Kidney (tissue), 14 donors: Measurements from ENCODE around the gene SYNPO2. TPM values are rescaled to one million over a fixed set of nuclear protein-coding genes. Genes with fewer than 3 reads are reported as not detected.

Source experiments
- DNase-seq, 5 donors: peaks; one replicate each; pipeline ENCODE4 v3.0.0-alpha.2; 2013 to 2020
- FAIRE-seq: peaks from 2 replicates; lab custom pipeline; 2012; peaks lifted over from hg19 to GRCh38; lab: Jason Lieb, UNC
- H3K27ac ChIP-seq, 2 donors: one replicate each; pipeline ENCODE4 v1.7.0; 2013; ENCODE audit warnings: low read depth in 2 of 2, low read length in 2 of 2, inconsistent platforms in 1 of 2
- H3K27me3 ChIP-seq: one replicate; pipeline ENCODE4 v1.7.1; 2013; ENCODE audit warnings: low read length, inconsistent platforms; ENCODE audit not compliant: control insufficient read depth, insufficient read depth
- H3K36me3 ChIP-seq, 3 donors: one replicate each; pipeline versions ENCODE4 v1.7.0 to v1.7.1; 2013; ENCODE audit warnings: low read length in 3 of 3, control low read depth in 1 of 3, inconsistent platforms in 1 of 3; ENCODE audit not compliant: insufficient read depth in 3 of 3, control insufficient read depth in 2 of 3
- H3K4me1 ChIP-seq, 3 donors: one replicate each; pipeline versions ENCODE4 v1.7.0 to v1.7.1; 2013; ENCODE audit warnings: low read length in 3 of 3, inconsistent platforms in 1 of 3, low read depth in 1 of 3; ENCODE audit not compliant: control insufficient read depth in 2 of 3, insufficient read depth in 2 of 3
- H3K4me3 ChIP-seq, 3 donors: one replicate each; pipeline versions ENCODE4 v1.7.0 to v1.8.1; 2013; ENCODE audit warnings: low read length in 3 of 3, control low read depth in 1 of 3, inconsistent platforms in 1 of 3
- H3K9ac ChIP-seq, 3 donors: one replicate each; pipeline versions ENCODE4 v1.7.0 to v1.7.1; 2013; ENCODE audit warnings: low read length in 3 of 3, control low read depth in 1 of 3, inconsistent platforms in 1 of 3
- H3K9me3 ChIP-seq, 3 donors: one replicate each; pipeline versions ENCODE4 v1.7.0 to v1.7.1; 2013; ENCODE audit warnings: low read length in 3 of 3, control low read depth in 1 of 3, inconsistent platforms in 1 of 3; ENCODE audit not compliant: control insufficient read depth in 2 of 3, insufficient read depth in 1 of 3
- CTCF ChIP-seq: IDR thresholded peaks from 3 replicates; pipeline ENCODE4 v1.5.1; 2012; ENCODE audit warnings: mild to moderate bottlenecking, moderate library complexity, borderline replicate concordance; ENCODE audit not compliant: insufficient read depth; ENCODE audit errors: extremely low read depth
- intact Hi-C: fragments of 100-400 bp; cut with DNase I; formaldehyde crosslinking; loops from one replicate; pipeline ENCODE4 v1.11.1; 2022
- polyA plus RNA-seq: library from polyadenylated mRNA; stranded (reverse); fragments of 350-450 nt; fragmentation: Illumina TruSeq; extraction: RNeasy Lipid Tissue Mini Kit (QIAGEN cat#74804); gene quantifications from one replicate; pipeline ENCODE4 v1.2.3, GENCODE V29; 2014; ENCODE audit warnings: low read depth, low replicate concordance; ENCODE audit not compliant: insufficient read depth
- total RNA-seq: library from RNA; stranded (reverse); fragmentation: NEBNext Ultra II Directional; extraction: Animal tissue kit (Norgen Biotek cat#: 25700); gene quantifications from one replicate; pipeline ENCODE4 v1.2.1, GENCODE V29; 2021
- donor health status: control.
- donor health status: control.
- donor health status: control.
- donor health status: control.
- donor health status: control.
- donor health status: DM: yes; HTN: yes; CAD: no.
- donor health status: Normal renal cell carcinoma (clear cell type).

Gene SYNPO2
- total and polyA plus RNA-seq, 2 donors from 2014 or later: 7.5 to 56.5 TPM

GRCh38 chr4:119087121-119087520 is 198.5 kb downstream of the SYNPO2 start:
- no peaks in the 10 kb centered on the region for H3K36me3 ChIP-seq
- H3K27ac ChIP-seq: no peak overlapping the region
- FAIRE-seq (peak; percentile 80), DNase-seq (no peak)
- no peaks in the 10 kb centered on the region for H3K9me3 ChIP-seq
- TF ChIP-seq CTCF: peak; percentile 16
- H3K4me3 ChIP-seq: no peak overlapping the region
- H3K4me1 ChIP-seq: no peaks in the 10 kb centered on the region
- intact Hi-C loops: no loop called here
- H3K9ac ChIP-seq: no peak overlapping the region
- no peaks in the 10 kb centered on the region for H3K27me3 ChIP-seq

DNA sequence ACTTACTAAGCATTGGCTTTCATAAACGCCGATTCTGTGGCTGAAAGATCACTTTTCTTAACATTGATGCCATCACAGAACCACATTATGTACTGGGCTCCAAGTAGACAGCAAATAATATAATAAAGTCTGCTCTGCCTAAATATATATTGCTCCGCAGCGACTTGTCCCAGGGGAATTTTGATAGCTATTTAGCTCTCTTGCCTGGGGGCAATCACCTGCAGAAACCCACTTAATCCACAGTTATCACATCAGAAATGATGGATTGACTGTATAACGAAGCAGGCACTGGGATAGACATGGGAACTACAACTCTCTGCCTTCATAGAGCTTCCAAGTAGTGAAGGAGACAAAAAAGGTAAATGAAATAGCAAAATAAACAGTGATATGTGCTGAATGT is 199.0 kb downstream of the SYNPO2 start:
- Histone ChIP-seq H3K9me3 (no peaks in the 10 kb centered on the region), H3K9ac (no peak overlapping the region), H3K27ac (no peak overlapping the region), H3K4me1 (no peaks in the 10 kb centered on the region), H3K36me3 (no peaks in the 10 kb centered on the region), H3K4me3 (no peak overlapping the region), H3K27me3 (no peaks in the 10 kb centered on the region)
- FAIRE-seq (no peak), DNase-seq (no peak)
- no peak for TF ChIP-seq CTCF
- intact Hi-C loops: no loop called here

- DNase-seq (no peak), FAIRE-seq (no peak)
- H3K4me1 ChIP-seq: no peaks in the 10 kb centered on the region
- H3K36me3 ChIP-seq: no peaks in the 10 kb centered on the region
- no peak overlapping the region for H3K9ac ChIP-seq
- no peaks in the 10 kb centered on the region for H3K27me3 ChIP-seq
- no peak for TF ChIP-seq CTCF
- no peak overlapping the region for H3K27ac ChIP-seq
- intact Hi-C loops: no loop called here
- H3K4me3 ChIP-seq: no peak overlapping the region
- no peaks in the 10 kb centered on the region for H3K9me3 ChIP-seq
Measured at GRCh38 chr4:119093042-119093827, 204.6 kb downstream of the SYNPO2 start.
